Stomach (tissue), 4 donors: ENCODE data around the gene TBC1D30.

Source experiments
- EP300 ChIP-seq: sonication (generic); formaldehyde crosslinking; IDR thresholded peaks from one replicate; pipeline ENCODE4 v1.6.1; 2017; ENCODE audit warnings: antibody characterized with exemption
- POLR2A ChIP-seq, 4 donors: fragments of 450-650 bp; IDR thresholded peaks; one replicate each; pipeline ENCODE4 v1.6.1; 2016; ENCODE audit warnings: antibody characterized with exemption in 4 of 4, control low read depth in 2 of 4, mild to moderate bottlenecking in 1 of 4, moderate library complexity in 1 of 4
- POLR2AphosphoS5 ChIP-seq, 3 donors: sonication (generic); formaldehyde crosslinking; IDR thresholded peaks; one replicate each; pipeline ENCODE4 v1.6.1; 2016; ENCODE audit warnings: antibody characterized with exemption in 3 of 3
- TF ChIP-seq, protein P1 (sequence below), 7 experiments: fragments of 450-650 bp in 4 of 7; fragments of 200-600 bp in 3 of 7; sonication (generic) in 3 of 7; IDR thresholded peaks; one replicate each; pipeline ENCODE4 v1.5.1; 2016 to 2019; ENCODE audit warnings: antibody characterized with exemption in 7 of 7, control low read depth in 2 of 7, mild to moderate bottlenecking in 1 of 7

DNA sequence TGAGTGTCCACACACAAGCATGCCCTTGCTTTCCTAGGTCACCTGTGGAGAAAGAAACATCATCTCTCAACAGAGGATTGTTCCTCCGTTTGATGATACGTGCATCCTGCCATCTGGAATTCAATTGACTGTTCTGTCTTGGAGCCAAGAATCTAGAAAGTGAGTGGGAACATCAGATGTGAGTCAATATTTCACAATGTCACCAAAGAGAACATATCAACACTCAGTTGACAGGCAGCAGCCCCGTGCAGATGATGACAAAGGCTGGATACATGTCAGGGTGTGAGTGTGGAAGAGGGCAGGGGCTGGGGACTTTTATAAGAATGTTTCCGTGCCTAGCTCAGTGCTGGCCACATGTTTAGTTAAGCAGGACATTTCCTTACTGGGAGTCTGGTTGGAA, 76.1 kb downstream of the TBC1D30 start:
- TF ChIP-seq, protein P1, sequence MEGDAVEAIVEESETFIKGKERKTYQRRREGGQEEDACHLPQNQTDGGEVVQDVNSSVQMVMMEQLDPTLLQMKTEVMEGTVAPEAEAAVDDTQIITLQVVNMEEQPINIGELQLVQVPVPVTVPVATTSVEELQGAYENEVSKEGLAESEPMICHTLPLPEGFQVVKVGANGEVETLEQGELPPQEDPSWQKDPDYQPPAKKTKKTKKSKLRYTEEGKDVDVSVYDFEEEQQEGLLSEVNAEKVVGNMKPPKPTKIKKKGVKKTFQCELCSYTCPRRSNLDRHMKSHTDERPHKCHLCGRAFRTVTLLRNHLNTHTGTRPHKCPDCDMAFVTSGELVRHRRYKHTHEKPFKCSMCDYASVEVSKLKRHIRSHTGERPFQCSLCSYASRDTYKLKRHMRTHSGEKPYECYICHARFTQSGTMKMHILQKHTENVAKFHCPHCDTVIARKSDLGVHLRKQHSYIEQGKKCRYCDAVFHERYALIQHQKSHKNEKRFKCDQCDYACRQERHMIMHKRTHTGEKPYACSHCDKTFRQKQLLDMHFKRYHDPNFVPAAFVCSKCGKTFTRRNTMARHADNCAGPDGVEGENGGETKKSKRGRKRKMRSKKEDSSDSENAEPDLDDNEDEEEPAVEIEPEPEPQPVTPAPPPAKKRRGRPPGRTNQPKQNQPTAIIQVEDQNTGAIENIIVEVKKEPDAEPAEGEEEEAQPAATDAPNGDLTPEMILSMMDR (IDR thresholded peaks at IDR 0.05): no peak
- TF ChIP-seq EP300 (no peak), POLR2AphosphoS5 (IDR thresholded peaks at IDR 0.05) (no peak), POLR2A (IDR thresholded peaks at IDR 0.05) (no peak)
